GM12801 (cell line): ENCODE data around the gene KIAA0408.

ENCODE experiments used
- CTCF ChIP-seq: IDR thresholded peaks from one replicate; pipeline ENCODE4 v1.5.1; 2011; ENCODE audit warnings: control low read depth; ENCODE audit not compliant: insufficient read length; ENCODE audit errors: extremely low read depth

KIAA0408 gene

GRCh38 chr6:127475823-127476176, 16.6 kb upstream of the KIAA0408 start:
- TF ChIP-seq CTCF: no peak

GRCh38 chr6:127475135-127475822, 16.1 kb upstream of the KIAA0408 start:
- TF ChIP-seq CTCF: no peak

GRCh38 chr6:127471379-127472255, 12.4 kb upstream of the KIAA0408 start:
- no peak for TF ChIP-seq CTCF

GRCh38 chr6:127468936-127469335, 9.7 kb upstream of the KIAA0408 start:
- TF ChIP-seq CTCF: no peak

GRCh38 chr6:127466416-127466815, 7.2 kb upstream of the KIAA0408 start:
- no peak for TF ChIP-seq CTCF

- no peak for TF ChIP-seq CTCF
Observed at GRCh38 chr6:127464881-127465459, 5.8 kb upstream of the KIAA0408 start.

- no peak for TF ChIP-seq CTCF
Observed at GRCh38 chr6:127464161-127464880, 5.1 kb upstream of the KIAA0408 start.
